HepG2 (cell line): ENCODE measurements around the gene METTL22. TPM values are rescaled to one million over a fixed set of nuclear protein-coding genes. Genes with fewer than 3 reads are reported as not detected.

Experiments used
- ATF3 ChIP-seq: sonication (generic); formaldehyde crosslinking; IDR thresholded peaks from 2 replicates; pipeline ENCODE4 v1.4.0; 2020; ENCODE audit warnings: missing genetic modification reagents
- CTCF ChIP-seq: sonication (generic); formaldehyde crosslinking; IDR thresholded peaks from 2 replicates; pipeline ENCODE4 v1.5.0; 2020; ENCODE audit warnings: mild to moderate bottlenecking, missing genetic modification reagents, moderate library complexity
- DMAP1 ChIP-seq: IDR thresholded peaks from 2 replicates; pipeline ENCODE4 v1.6.1; 2016
- HIC2 ChIP-seq: sonication (generic); formaldehyde crosslinking; IDR thresholded peaks from 2 replicates; pipeline ENCODE4 v1.9.0; 2022; ENCODE audit warnings: low read depth, missing genetic modification reagents
- HMG20A ChIP-seq: IDR thresholded peaks from 2 replicates; pipeline ENCODE4 v1.6.1; 2016; ENCODE audit warnings: borderline replicate concordance
- NFAT5 ChIP-seq: sonication (generic); formaldehyde crosslinking; IDR thresholded peaks from 2 replicates; pipeline ENCODE4 v1.4.0; 2020; ENCODE audit warnings: missing genetic modification reagents
- NR0B2 ChIP-seq: sonication (generic); formaldehyde crosslinking; IDR thresholded peaks from 2 replicates; pipeline ENCODE4 v1.4.0; 2020; ENCODE audit warnings: mild to moderate bottlenecking, missing genetic modification reagents
- ONECUT2 ChIP-seq: sonication (generic); formaldehyde crosslinking; IDR thresholded peaks from 2 replicates; pipeline ENCODE4 v1.4.0; 2020; ENCODE audit warnings: missing genetic modification reagents
- POGZ ChIP-seq: sonication (generic); formaldehyde crosslinking; IDR thresholded peaks from 2 replicates; pipeline ENCODE4 v1.4.0; 2020; ENCODE audit warnings: mild to moderate bottlenecking, missing genetic modification reagents
- RFXANK ChIP-seq: IDR thresholded peaks from 2 replicates; pipeline ENCODE4 v1.6.1; 2016
- SUZ12 ChIP-seq: fragments of 150-350 bp; IDR thresholded peaks from 2 replicates; pipeline ENCODE4 v1.6.1; 2014; ENCODE audit warnings: low read depth, low read length
- TAF1 ChIP-seq: sonication (generic); formaldehyde crosslinking; IDR thresholded peaks from 2 replicates; pipeline ENCODE4 v1.4.0; 2020; ENCODE audit warnings: missing genetic modification reagents
- TRIM24 ChIP-seq: sonication (generic); formaldehyde crosslinking; IDR thresholded peaks from 2 replicates; pipeline ENCODE4 v1.8.0; 2022; ENCODE audit warnings: mild to moderate bottlenecking, missing genetic modification reagents
- ZHX1 ChIP-seq: sonication (generic); formaldehyde crosslinking; IDR thresholded peaks from 2 replicates; pipeline ENCODE4 v1.8.1; 2022; ENCODE audit warnings: low read depth, mild to moderate bottlenecking, missing genetic modification reagents
- ZNF20 ChIP-seq: sonication (generic); formaldehyde crosslinking; IDR thresholded peaks from 2 replicates; pipeline ENCODE4 v1.4.0; 2020; ENCODE audit warnings: mild to moderate bottlenecking, moderate library complexity, missing genetic modification reagents
- ZNF44 ChIP-seq: sonication (generic); formaldehyde crosslinking; IDR thresholded peaks from 2 replicates; pipeline ENCODE4 v1.5.1; 2020; ENCODE audit warnings: mild to moderate bottlenecking, missing genetic modification reagents
- ZNF7 ChIP-seq: IDR thresholded peaks from 2 replicates; pipeline ENCODE4 v1.6.1; 2016; ENCODE audit warnings: missing biosample characterization, missing genetic modification reagents
- ZNF776 ChIP-seq: sonication (generic); formaldehyde crosslinking; IDR thresholded peaks from 2 replicates; pipeline ENCODE4 v1.4.0; 2020; ENCODE audit warnings: mild to moderate bottlenecking, missing genetic modification reagents
- polyA plus RNA-seq, 8 experiments: library from polyadenylated mRNA; depleted of rRNA in 3 of 8; stranded (reverse) in 7 of 8; unstranded in 1 of 8; fragments of >200 nt; fragmentation: Illumina TruSeq in 4 of 8; extraction: Trizol in 4 of 8; gene quantifications; 2 replicates each; pipeline versions ENCODE4 v1.2.1 to v1.2.3, GENCODE V29; 2011 to 2016; ENCODE audit warnings: low read depth in 4 of 8, missing spikeins in 1 of 8, mixed read lengths in 1 of 8; ENCODE audit not compliant: insufficient read depth in 1 of 8
- total RNA-seq, 5 experiments: library from RNA; depleted of rRNA; stranded (reverse); fragments of >200 nt; fragmentation: Illumina TruSeq; extraction: Trizol; gene quantifications; 2 replicates each; pipeline ENCODE4 v1.2.3, GENCODE V29; 2016; ENCODE audit warnings: low read depth in 1 of 5

The METTL22 gene
- total and polyA plus RNA-seq, 2 of the 13 experiments (the other 11 are each of a cell fraction or from before 2014, with no cell fraction given), result 36.2 to 94.8 TPM

GRCh38 chr16:8660841-8661301 lies 39.4 kb downstream of the METTL22 start (continued):
- peak; percentile 99 for TF ChIP-seq CTCF (CRISPR knock-in tag)
- TF ChIP-seq HMG20A (CRISPR knock-in tag), result no peak
- TF ChIP-seq ATF3 (CRISPR knock-in tag), result no peak
- no peak for TF ChIP-seq POGZ (CRISPR knock-in tag)
- no peak for TF ChIP-seq NFAT5 (CRISPR knock-in tag)
- no peak for TF ChIP-seq ONECUT2 (CRISPR knock-in tag)
- TF ChIP-seq TAF1 (CRISPR knock-in tag), result no peak
- TF ChIP-seq ZNF44 (CRISPR knock-in tag), result no peak
- TF ChIP-seq ZHX1 (CRISPR knock-in tag), result peak; percentile 26; the same call in 1 of the 2 replicates
- no peak for TF ChIP-seq DMAP1 (CRISPR knock-in tag)
- TF ChIP-seq ZNF20 (CRISPR knock-in tag), result no peak
- no peak for TF ChIP-seq NR0B2 (CRISPR knock-in tag)
- TF ChIP-seq RFXANK (CRISPR knock-in tag), result no peak
- peak; percentile 54; the same call in 1 of the 2 replicates for TF ChIP-seq HIC2 (CRISPR knock-in tag)
- no peak for TF ChIP-seq ZNF7 (CRISPR knock-in tag)
- TF ChIP-seq ZNF776 (CRISPR knock-in tag), result no peak
- TF ChIP-seq SUZ12, result no peak
- TF ChIP-seq TRIM24 (CRISPR knock-in tag), result no peak
